Spinal cord (tissue), 10 donors: ENCODE measurements around the gene REXO1. TPM values are rescaled to one million over a fixed set of nuclear protein-coding genes. Genes with fewer than 3 reads are reported as not detected.

ENCODE experiments used
- DNase-seq, 6 donors: peaks; one replicate each; pipeline versions ENCODE4 v3.0.0 to v3.0.0-alpha.2; 2013 to 2015; ENCODE audit warnings: low spot score in 6 of 6, low read depth in 4 of 6
- H3K27ac ChIP-seq: one replicate; pipeline ENCODE4 v1.5.1; 2013; ENCODE audit warnings: low read depth, low read length, control low read depth
- H3K27me3 ChIP-seq: one replicate; pipeline ENCODE4 v1.6.1; 2013; ENCODE audit warnings: low read length; ENCODE audit not compliant: control insufficient read depth, insufficient read depth
- H3K36me3 ChIP-seq: one replicate; pipeline ENCODE4 v1.6.1; 2013; ENCODE audit warnings: low read length; ENCODE audit not compliant: control insufficient read depth, insufficient read depth
- H3K4me1 ChIP-seq: one replicate; pipeline ENCODE4 v1.6.1; 2013; ENCODE audit warnings: low read length; ENCODE audit not compliant: control insufficient read depth, insufficient read depth
- H3K4me3 ChIP-seq: one replicate; pipeline ENCODE4 v1.5.1; 2013; ENCODE audit warnings: low read depth, low read length, control low read depth
- H3K9me3 ChIP-seq: one replicate; pipeline ENCODE4 v1.6.1; 2013; ENCODE audit warnings: low read length; ENCODE audit not compliant: control insufficient read depth, insufficient read depth
- WGBS: methylation state at CpG from one replicate; pipeline ENCODE4 v1.1.5; 2013; ENCODE audit warnings: missing lambda C conversion rate; ENCODE audit not compliant: insufficient coverage; 5-methylcytosine and 5-hydroxymethylcytosine counted together
- polyA plus RNA-seq, 2 donors: library from polyadenylated mRNA; unstranded; fragments of 120-200 nt; gene quantifications; one replicate each; pipeline ENCODE4 v1.2.1, GENCODE V29; 2013; ENCODE audit not compliant: insufficient read length in 2 of 2
- total RNA-seq, 2 donors: library from RNA; depleted of rRNA in 1 of 2; stranded (reverse); fragments of 120-200 nt in 1 of 2; fragments of >200 nt in 1 of 2; gene quantifications; one replicate each; pipeline versions ENCODE4 v1.2.3 to v1.2.4, GENCODE V29; 2013 to 2014
- donor health status: healthy.

The REXO1 gene
- total and polyA plus RNA-seq, 4 donors: 5.7 to 41.8 (median 19.0) TPM

DNA sequence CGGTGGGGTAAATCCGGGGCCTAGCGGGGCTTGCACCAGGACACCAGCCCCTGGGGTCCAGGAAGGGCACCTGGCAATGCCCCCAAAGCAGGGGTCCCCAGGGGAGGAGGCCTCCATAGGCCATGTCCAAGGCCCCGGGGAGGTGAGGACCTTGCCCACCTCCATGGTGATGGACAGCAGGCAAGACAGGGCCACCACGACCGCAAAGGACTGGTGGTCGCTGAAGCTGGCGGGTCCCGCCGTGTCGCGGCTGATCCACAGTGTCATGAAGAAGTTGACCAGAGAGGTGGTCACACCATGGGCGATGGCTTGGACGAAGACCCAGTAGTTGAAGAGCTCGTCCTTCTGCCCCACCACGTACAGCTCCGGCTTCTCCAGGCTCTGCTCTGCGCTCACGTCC lies 63.0 kb downstream of the REXO1 start:
- no peak for DNase-seq
- H3K9me3 ChIP-seq: peaks cover 3% of the 10 kb centered on the region
- H3K4me3 ChIP-seq: no peak overlapping the region
- H3K27ac ChIP-seq: no peak overlapping the region
- H3K4me1 ChIP-seq: peaks cover 13% of the 10 kb centered on the region
- WGBS: 92% methylated on average over 19 of the region's 19 CpGs
- H3K36me3 ChIP-seq: no peaks in the 10 kb centered on the region
- H3K27me3 ChIP-seq: peaks cover 47% of the 10 kb centered on the region

DNA sequence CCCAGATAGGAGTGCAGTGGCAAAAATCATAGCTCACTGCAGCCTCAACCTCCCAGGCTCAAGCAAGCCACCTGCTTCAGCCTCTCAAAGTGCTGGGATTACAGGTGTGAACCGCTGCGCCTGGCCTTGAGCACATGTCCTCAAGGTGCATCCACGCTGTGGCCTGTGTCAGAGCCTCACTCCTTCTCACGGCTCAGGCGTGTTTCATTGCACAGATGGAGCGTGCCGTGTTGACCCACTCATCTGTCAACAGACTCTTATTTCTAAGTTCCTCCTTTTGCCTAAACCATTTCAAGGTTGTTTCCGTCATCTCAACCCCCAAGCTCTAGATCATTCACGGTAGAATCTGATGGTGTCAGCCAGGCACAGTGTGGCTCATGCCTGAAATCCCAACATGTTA lies 64.4 kb downstream of the REXO1 start:
- WGBS: 86% methylated on average over 8 of the region's 9 CpGs
- Histone ChIP-seq H3K9me3 (peaks cover 3% of the 10 kb centered on the region), H3K27ac (no peak overlapping the region), H3K27me3 (peaks cover 56% of the 10 kb centered on the region), H3K36me3 (no peaks in the 10 kb centered on the region), H3K4me1 (peaks cover 15% of the 10 kb centered on the region), H3K4me3 (no peak overlapping the region)
- no peak for DNase-seq

GRCh38 chr19:1783354-1783753 lies 64.9 kb downstream of the REXO1 start:
- H3K4me3 ChIP-seq: no peak overlapping the region
- no peak overlapping the region for H3K27ac ChIP-seq
- H3K4me1 ChIP-seq: peaks cover 11% of the 10 kb centered on the region
- 76% methylated on average over 3 of the region's 4 CpGs for WGBS
- DNase-seq: no peak
- H3K9me3 ChIP-seq: peaks cover 3% of the 10 kb centered on the region
- no peaks in the 10 kb centered on the region for H3K36me3 ChIP-seq
- H3K27me3 ChIP-seq: peaks cover 56% of the 10 kb centered on the region

DNA sequence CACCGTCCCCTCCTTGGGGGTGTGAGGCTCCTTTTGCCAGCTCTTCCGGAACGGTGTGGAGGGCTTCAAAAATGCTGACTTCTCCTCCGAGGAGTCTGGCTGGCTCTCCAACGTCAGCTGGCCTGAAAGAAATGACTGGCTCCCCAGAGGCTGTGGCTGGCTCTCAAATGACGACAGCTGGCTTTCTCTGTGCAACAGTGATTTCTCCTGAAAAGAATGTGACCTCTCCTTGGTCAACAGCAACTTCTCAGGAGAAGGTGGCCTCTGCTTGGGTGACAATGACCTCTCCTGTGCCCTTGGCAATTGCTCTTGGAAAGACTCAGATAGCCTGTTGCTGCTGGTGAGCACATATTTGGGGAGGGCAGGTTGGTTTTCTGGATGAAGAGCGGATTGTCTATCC lies 65.8 kb downstream of the REXO1 start:
- 82% methylated on average over 7 of the region's 7 CpGs for WGBS
- Histone ChIP-seq H3K36me3 (no peaks in the 10 kb centered on the region), H3K4me3 (no peak overlapping the region), H3K27ac (no peak overlapping the region), H3K4me1 (peaks cover 11% of the 10 kb centered on the region), H3K27me3 (peaks cover 56% of the 10 kb centered on the region), H3K9me3 (peaks cover 3% of the 10 kb centered on the region)
- no peak for DNase-seq

- Histone ChIP-seq H3K4me3 (no peak overlapping the region), H3K27me3 (peaks cover 74% of the 10 kb centered on the region), H3K36me3 (no peaks in the 10 kb centered on the region), H3K4me1 (peaks cover 17% of the 10 kb centered on the region), H3K27ac (no peak overlapping the region), H3K9me3 (peaks cover 3% of the 10 kb centered on the region)
- 43% methylated on average over 8 of the region's 14 CpGs for WGBS
- DNase-seq: no peak
Observed at GRCh38 chr19:1780272-1780958, 67.9 kb downstream of the REXO1 start.

DNA sequence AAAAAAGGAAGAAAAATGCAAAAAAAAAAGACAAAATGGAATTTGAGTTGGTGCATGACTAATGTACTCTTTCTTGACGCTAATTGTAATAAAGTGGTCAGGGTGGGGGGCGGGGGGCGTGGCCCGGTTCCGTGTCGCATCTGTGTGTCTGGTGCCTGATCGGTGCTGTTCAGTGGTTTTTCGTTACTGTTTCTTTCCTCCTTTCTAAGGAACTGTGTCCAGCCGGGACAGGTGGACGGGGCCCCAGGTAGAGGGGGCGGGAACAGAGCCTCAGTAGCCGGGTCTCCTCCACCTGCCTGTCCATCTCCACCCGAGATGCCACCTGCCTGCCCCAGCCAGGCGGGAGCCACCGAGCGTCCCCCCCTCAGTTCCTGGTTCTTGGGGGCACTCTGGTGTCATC lies 68.7 kb downstream of the REXO1 start:
- H3K27ac ChIP-seq: no peak overlapping the region
- peaks cover 3% of the 10 kb centered on the region for H3K9me3 ChIP-seq
- peaks cover 18% of the 10 kb centered on the region for H3K4me1 ChIP-seq
- H3K27me3 ChIP-seq: peaks cover 81% of the 10 kb centered on the region
- 14% methylated on average over 11 of the region's 16 CpGs for WGBS
- H3K4me3 ChIP-seq: no peak overlapping the region
- H3K36me3 ChIP-seq: no peaks in the 10 kb centered on the region
- DNase-seq: no peak

- no peak for DNase-seq
- no peak overlapping the region for H3K27ac ChIP-seq
- no peak overlapping the region for H3K4me3 ChIP-seq
- 65% methylated on average over 8 of the region's 10 CpGs for WGBS
- no peaks in the 10 kb centered on the region for H3K36me3 ChIP-seq
- peaks cover 88% of the 10 kb centered on the region for H3K27me3 ChIP-seq
- H3K4me1 ChIP-seq: peaks cover 18% of the 10 kb centered on the region
- peaks cover 3% of the 10 kb centered on the region for H3K9me3 ChIP-seq
Observed at GRCh38 chr19:1777149-1777548, 71.1 kb downstream of the REXO1 start.

- no peak overlapping the region for H3K4me3 ChIP-seq
- H3K4me1 ChIP-seq: peaks cover 18% of the 10 kb centered on the region
- DNase-seq: no peak
- H3K27ac ChIP-seq: no peak overlapping the region
- 4% methylated on average over 12 of the region's 23 CpGs for WGBS
- H3K9me3 ChIP-seq: no peaks in the 10 kb centered on the region
- H3K36me3 ChIP-seq: no peaks in the 10 kb centered on the region
- peaks cover 84% of the 10 kb centered on the region for H3K27me3 ChIP-seq
Observed at GRCh38 chr19:1776606-1777147, 71.6 kb downstream of the REXO1 start.

- Histone ChIP-seq H3K27me3 (peaks cover 87% of the 10 kb centered on the region), H3K36me3 (no peaks in the 10 kb centered on the region), H3K4me3 (no peak overlapping the region), H3K9me3 (no peaks in the 10 kb centered on the region), H3K27ac (no peak overlapping the region), H3K4me1 (peaks cover 18% of the 10 kb centered on the region)
- no peak for DNase-seq
- WGBS: 2% methylated on average over 45 of the region's 50 CpGs
Observed at GRCh38 chr19:1775951-1776605, 72.2 kb downstream of the REXO1 start.
